HepG2 (cell line): ENCODE data around the gene BARX2.

Experiments
- ESRRA ChIP-seq: sonication (generic); formaldehyde crosslinking; IDR thresholded peaks from 2 replicates; pipeline ENCODE4 v1.5.1; 2020; ENCODE audit warnings: mild to moderate bottlenecking, low read depth, missing genetic modification reagents
- EZH2 ChIP-seq: conservative IDR thresholded peaks from 2 replicates; pipeline ENCODE4 v1.6.1; 2012; ENCODE audit warnings: mild to moderate bottlenecking, low read depth, low read length, moderate library complexity
- HDAC2 ChIP-seq: sonication (generic); formaldehyde crosslinking; IDR thresholded peaks from 2 replicates; pipeline ENCODE4 v1.4.0; 2020; ENCODE audit warnings: missing genetic modification reagents
- KLF13 ChIP-seq: sonication (generic); formaldehyde crosslinking; IDR thresholded peaks from 2 replicates; pipeline ENCODE4 v1.4.0; 2020; ENCODE audit warnings: mild to moderate bottlenecking, missing genetic modification reagents
- MAFG ChIP-seq: sonication (generic); formaldehyde crosslinking; IDR thresholded peaks from 2 replicates; pipeline ENCODE4 v1.5.1; 2020; ENCODE audit warnings: mild to moderate bottlenecking, missing genetic modification reagents
- POGZ ChIP-seq: sonication (generic); formaldehyde crosslinking; IDR thresholded peaks from 2 replicates; pipeline ENCODE4 v1.4.0; 2020; ENCODE audit warnings: mild to moderate bottlenecking, missing genetic modification reagents
- RXRA ChIP-seq: sonication (generic); formaldehyde crosslinking; IDR thresholded peaks from 2 replicates; pipeline ENCODE4 v1.5.1; 2020; ENCODE audit warnings: missing genetic modification reagents
- SIN3A ChIP-seq: IDR thresholded peaks from 2 replicates; pipeline ENCODE4 v1.6.1; 2011; ENCODE audit warnings: low read depth, mild to moderate bottlenecking, control low read depth, low read length, borderline replicate concordance
- ZBTB21 ChIP-seq: sonication (generic); formaldehyde crosslinking; IDR thresholded peaks from 2 replicates; pipeline ENCODE4 v1.4.0; 2020; ENCODE audit warnings: missing genetic modification reagents
- ZNF274 ChIP-seq: sonication (generic); formaldehyde crosslinking; IDR thresholded peaks from 2 replicates; pipeline ENCODE4 v1.5.1; 2020; ENCODE audit warnings: mild to moderate bottlenecking, missing genetic modification reagents
- ZNF430 ChIP-seq: sonication (generic); formaldehyde crosslinking; IDR thresholded peaks from 2 replicates; pipeline ENCODE4 v1.9.0; 2021; ENCODE audit warnings: mild to moderate bottlenecking, missing genetic modification reagents
- TF ChIP-seq, protein P1 (sequence below): sonication (generic); formaldehyde crosslinking; IDR thresholded peaks from 2 replicates; pipeline ENCODE4 v1.4.0; 2020; ENCODE audit warnings: mild to moderate bottlenecking, missing genetic modification reagents
- TF ChIP-seq, protein P2 (sequence below): sonication (generic); formaldehyde crosslinking; IDR thresholded peaks from 2 replicates; pipeline ENCODE4 v1.5.0; 2020; ENCODE audit warnings: mild to moderate bottlenecking, missing genetic modification reagents, moderate library complexity
- TF ChIP-seq, protein P3 (sequence below): IDR thresholded peaks from 2 replicates; pipeline ENCODE4 v1.6.1; 2016

- TF ChIP-seq, protein P1, sequence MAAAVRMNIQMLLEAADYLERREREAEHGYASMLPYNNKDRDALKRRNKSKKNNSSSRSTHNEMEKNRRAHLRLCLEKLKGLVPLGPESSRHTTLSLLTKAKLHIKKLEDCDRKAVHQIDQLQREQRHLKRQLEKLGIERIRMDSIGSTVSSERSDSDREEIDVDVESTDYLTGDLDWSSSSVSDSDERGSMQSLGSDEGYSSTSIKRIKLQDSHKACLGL (CRISPR knock-in tag), result no peak
- no peak for TF ChIP-seq ZBTB21
- TF ChIP-seq SIN3A, result no peak
- TF ChIP-seq ESRRA (CRISPR knock-in tag), result no peak
- no peak for TF ChIP-seq EZH2
- TF ChIP-seq KLF13 (CRISPR knock-in tag), result no peak
- no peak for TF ChIP-seq MAFG
- TF ChIP-seq, protein P2, sequence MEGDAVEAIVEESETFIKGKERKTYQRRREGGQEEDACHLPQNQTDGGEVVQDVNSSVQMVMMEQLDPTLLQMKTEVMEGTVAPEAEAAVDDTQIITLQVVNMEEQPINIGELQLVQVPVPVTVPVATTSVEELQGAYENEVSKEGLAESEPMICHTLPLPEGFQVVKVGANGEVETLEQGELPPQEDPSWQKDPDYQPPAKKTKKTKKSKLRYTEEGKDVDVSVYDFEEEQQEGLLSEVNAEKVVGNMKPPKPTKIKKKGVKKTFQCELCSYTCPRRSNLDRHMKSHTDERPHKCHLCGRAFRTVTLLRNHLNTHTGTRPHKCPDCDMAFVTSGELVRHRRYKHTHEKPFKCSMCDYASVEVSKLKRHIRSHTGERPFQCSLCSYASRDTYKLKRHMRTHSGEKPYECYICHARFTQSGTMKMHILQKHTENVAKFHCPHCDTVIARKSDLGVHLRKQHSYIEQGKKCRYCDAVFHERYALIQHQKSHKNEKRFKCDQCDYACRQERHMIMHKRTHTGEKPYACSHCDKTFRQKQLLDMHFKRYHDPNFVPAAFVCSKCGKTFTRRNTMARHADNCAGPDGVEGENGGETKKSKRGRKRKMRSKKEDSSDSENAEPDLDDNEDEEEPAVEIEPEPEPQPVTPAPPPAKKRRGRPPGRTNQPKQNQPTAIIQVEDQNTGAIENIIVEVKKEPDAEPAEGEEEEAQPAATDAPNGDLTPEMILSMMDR (CRISPR knock-in tag), result no peak
- TF ChIP-seq, protein P3, sequence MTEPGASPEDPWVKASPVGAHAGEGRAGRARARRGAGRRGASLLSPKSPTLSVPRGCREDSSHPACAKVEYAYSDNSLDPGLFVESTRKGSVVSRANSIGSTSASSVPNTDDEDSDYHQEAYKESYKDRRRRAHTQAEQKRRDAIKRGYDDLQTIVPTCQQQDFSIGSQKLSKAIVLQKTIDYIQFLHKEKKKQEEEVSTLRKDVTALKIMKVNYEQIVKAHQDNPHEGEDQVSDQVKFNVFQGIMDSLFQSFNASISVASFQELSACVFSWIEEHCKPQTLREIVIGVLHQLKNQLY, result no peak
- TF ChIP-seq RXRA (CRISPR knock-in tag), result no peak
- TF ChIP-seq ZNF430 (CRISPR knock-in tag), result no peak
- no peak for TF ChIP-seq ZNF274 (CRISPR knock-in tag)
- TF ChIP-seq POGZ (CRISPR knock-in tag), result no peak
- TF ChIP-seq HDAC2 (CRISPR knock-in tag), result no peak
Observed at GRCh38 chr11:129417458-129417857, 41.8 kb downstream of the BARX2 start.
